ENCODE measurements around the gene PLA2G6.

GRCh38 chr22:38220163-38220562 is 38.5 kb upstream of the PLA2G6 start:
- TF ChIP-seq TAF1 (IDR thresholded peaks at IDR 0.05; ENCODE audit: borderline replicate concordance, insufficient read depth, low read length) (no peak), SIN3A (IDR thresholded peaks at IDR 0.05; ENCODE audit: borderline replicate concordance, insufficient read depth, low read length) (no peak), POLR2AphosphoS5 (IDR thresholded peaks at IDR 0.05; ENCODE audit: low read depth, low read length) (no peak), REST (IDR thresholded peaks at IDR 0.05; ENCODE audit: insufficient read depth in 1 of 2, low read depth in 2 of 2, low read length in 2 of 2) (no peak), FOXP2 (optimal IDR thresholded peaks at IDR 0.05; ENCODE audit: borderline replicate concordance, extremely low read depth, extremely low read length, insufficient read depth) (no peak)
